GM12891 (cell line): ENCODE measurements around the gene TPX2.

Source experiments
- DNase-seq: peaks from one replicate; pipeline ENCODE4 v3.0.0; 2011; ENCODE audit warnings: low spot score; ENCODE audit not compliant: insufficient read length
- FAIRE-seq: peaks from 2 replicates; lab custom pipeline; 2011; peaks lifted over from hg19 to GRCh38; lab: Jason Lieb, UNC
- PAX5 ChIP-seq: IDR thresholded peaks from 2 replicates; pipeline ENCODE4 v1.6.1; 2011; ENCODE audit warnings: low read length, moderate library complexity, mild to moderate bottlenecking; ENCODE audit not compliant: insufficient read depth, severe bottlenecking
- POLR2A ChIP-seq: IDR thresholded peaks from 2 replicates; pipeline ENCODE4 v1.6.1; 2011; ENCODE audit warnings: low read depth, low read length, control low read depth
- POLR2AphosphoS5 ChIP-seq: IDR thresholded peaks from 2 replicates; pipeline ENCODE4 v1.6.1; 2011; ENCODE audit warnings: low read depth, low read length, control low read depth
- POU2F2 ChIP-seq: IDR thresholded peaks from 2 replicates; pipeline ENCODE4 v1.6.1; 2011; ENCODE audit warnings: low read depth, mild to moderate bottlenecking, control low read depth, low read length, moderate library complexity
- SPI1 ChIP-seq: IDR thresholded peaks from 2 replicates; pipeline ENCODE4 v1.6.1; 2011; ENCODE audit warnings: low read depth, low read length, control low read depth
- TAF1 ChIP-seq: IDR thresholded peaks from 2 replicates; pipeline ENCODE4 v1.6.1; 2011; ENCODE audit warnings: low read depth, low read length, control low read depth

Gene TPX2

GRCh38 chr20:31713312-31714273 is 25.5 kb upstream of the TPX2 start:
- TF ChIP-seq POLR2AphosphoS5: no peak
- no peak for TF ChIP-seq POLR2A
- TF ChIP-seq TAF1: no peak
- TF ChIP-seq PAX5: no peak
- TF ChIP-seq SPI1: no peak
- no peak for TF ChIP-seq POU2F2
- no peak for DNase-seq
- FAIRE-seq: no peak

DNA sequence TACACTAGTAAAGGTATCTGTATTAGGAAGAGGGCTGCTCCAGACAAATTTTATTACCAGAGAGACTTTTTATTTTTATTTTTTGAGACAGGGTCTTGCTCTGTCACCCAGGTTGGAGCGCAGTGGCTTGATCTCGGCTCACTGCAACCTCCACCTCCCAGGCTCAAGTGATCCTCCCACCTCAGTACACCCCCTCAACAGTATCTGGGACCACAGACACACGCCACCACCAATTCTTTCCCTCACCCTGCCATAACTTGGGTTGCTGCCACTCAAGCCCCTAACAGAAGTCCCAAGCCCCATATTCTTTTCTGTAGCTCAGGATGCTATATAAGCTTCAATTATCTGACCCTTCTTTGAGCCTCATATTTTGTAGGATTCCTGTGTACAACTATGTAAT is 23.3 kb upstream of the TPX2 start:
- FAIRE-seq: no peak
- no peak for DNase-seq
- TF ChIP-seq POLR2AphosphoS5 (no peak), POU2F2 (no peak), TAF1 (no peak), SPI1 (no peak)

DNA sequence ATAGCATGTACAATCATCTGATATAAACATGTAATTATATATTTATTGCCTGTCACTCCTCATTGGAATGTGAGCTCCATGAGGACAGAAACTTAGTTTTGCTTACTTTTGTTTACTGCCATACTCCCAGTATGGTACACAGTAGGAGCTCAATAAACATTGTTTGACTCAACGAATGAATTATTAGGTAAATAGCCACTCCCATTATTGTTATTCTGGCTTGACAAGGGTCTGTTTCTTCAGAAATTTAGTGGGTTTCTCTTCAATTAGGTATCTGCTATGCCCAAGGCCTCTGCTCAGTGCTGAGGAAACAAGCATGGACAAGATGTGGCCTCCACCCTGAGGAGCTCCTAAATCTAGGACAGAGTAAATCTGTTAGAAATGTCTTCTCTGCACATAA is 22.7 kb upstream of the TPX2 start:
- DNase-seq (no peak), FAIRE-seq (no peak)
- TF ChIP-seq POLR2AphosphoS5 (no peak), SPI1 (no peak), PAX5 (no peak), POLR2A (no peak), TAF1 (no peak), POU2F2 (no peak)

DNA sequence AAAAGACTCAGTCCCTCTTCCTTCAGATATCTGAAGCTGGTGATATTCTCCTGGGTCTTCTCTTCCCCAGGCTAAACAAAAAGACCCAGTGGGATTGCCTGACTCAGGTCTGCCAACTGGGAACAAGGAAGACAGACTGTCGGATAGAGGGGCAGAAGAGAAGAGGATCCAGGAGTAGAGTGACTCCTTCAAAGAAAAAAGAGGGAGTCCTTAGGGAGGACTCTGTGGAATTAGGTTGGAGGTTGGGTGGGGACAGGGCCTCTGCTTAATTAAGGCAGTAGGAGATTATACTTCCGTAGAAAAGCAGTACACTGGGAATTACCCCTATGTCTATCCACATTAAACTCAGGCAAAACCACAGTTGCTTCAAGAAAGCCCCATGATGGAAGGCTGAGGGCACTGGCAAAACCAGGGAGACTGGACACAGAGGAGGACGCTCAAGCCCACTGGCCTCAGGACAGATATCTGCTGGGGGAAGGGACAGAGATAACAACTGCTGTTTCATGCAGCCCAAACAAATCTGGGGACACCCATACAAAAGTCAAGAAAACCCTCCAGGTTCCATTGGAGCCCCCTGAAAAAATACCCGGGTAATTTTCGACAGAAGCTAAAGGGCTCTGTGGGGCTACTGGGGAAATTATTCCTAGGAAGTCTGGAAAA is 22.1 kb upstream of the TPX2 start:
- FAIRE-seq (no peak), DNase-seq (no peak)
- TF ChIP-seq POU2F2 (no peak), POLR2A (no peak), PAX5 (no peak), SPI1 (no peak), TAF1 (no peak), POLR2AphosphoS5 (no peak)

GRCh38 chr20:31717478-31718201 is 21.4 kb upstream of the TPX2 start:
- DNase-seq (no peak), FAIRE-seq (no peak)
- TF ChIP-seq POLR2A: no peak; the same call in 1 of the 2 replicates
- no peak for TF ChIP-seq PAX5
- TF ChIP-seq SPI1: no peak
- TF ChIP-seq POU2F2: no peak
- TF ChIP-seq POLR2AphosphoS5: no peak
- no peak for TF ChIP-seq TAF1

- FAIRE-seq: no peak
- TF ChIP-seq PAX5 (no peak), SPI1 (peak; percentile 49), POLR2A (no peak)
- DNase-seq: no peak
Observed at GRCh38 chr20:31718952-31719643, 20.0 kb upstream of the TPX2 start.

GRCh38 chr20:31719644-31720485 is 19.2 kb upstream of the TPX2 start:
- FAIRE-seq: no peak
- no peak for TF ChIP-seq POLR2A
- no peak for TF ChIP-seq POU2F2
- no peak for TF ChIP-seq POLR2AphosphoS5
- TF ChIP-seq SPI1: no peak
- no peak for DNase-seq
